RWPE2 (cell line): ENCODE measurements around the gene NPC1L1.
A peak's percentile ranks its signal among the peaks of the same experiment; 100 is the strongest.

Source experiments
- ATAC-seq: fragments of 200-7000 bp; cut with Tn5 transposase; 3 replicates; pipeline ENCODE4 v1.9.1; 2021; ENCODE audit warnings: low read depth
- DNase-seq: peaks from one replicate; pipeline ENCODE4 v3.0.0-alpha.2; 2020; ENCODE audit warnings: low spot score
- H3K27ac ChIP-seq: fragments of 450-650 bp; 2 replicates; pipeline ENCODE4 v1.5.1; 2017; ENCODE audit warnings: mild to moderate bottlenecking; ENCODE audit not compliant: poor library complexity, severe bottlenecking
- H3K27me3 ChIP-seq: fragments of 250-450 bp; sonication (Bioruptor Pico); 2 replicates; pipeline ENCODE4 v1.5.1; 2021; ENCODE audit warnings: mild to moderate bottlenecking, moderate library complexity; ENCODE audit not compliant: insufficient read depth, poor library complexity, severe bottlenecking
- H3K36me3 ChIP-seq: fragments of 250-450 bp; sonication (Bioruptor Pico); 2 replicates; pipeline ENCODE4 v1.5.1; 2020; ENCODE audit warnings: low read depth, mild to moderate bottlenecking, moderate library complexity
- H3K4me1 ChIP-seq: fragments of 250-450 bp; sonication (Bioruptor Pico); 2 replicates; pipeline ENCODE4 v1.5.1; 2021; ENCODE audit warnings: mild to moderate bottlenecking, moderate library complexity; ENCODE audit not compliant: insufficient read depth, poor library complexity, severe bottlenecking
- H3K4me3 ChIP-seq: fragments of 250-450 bp; sonication (Bioruptor Pico); 2 replicates; pipeline ENCODE4 v1.5.1; 2021; ENCODE audit warnings: mild to moderate bottlenecking, moderate library complexity; ENCODE audit not compliant: severe bottlenecking
- H3K9me3 ChIP-seq: fragments of 250-450 bp; sonication (Bioruptor Pico); 2 replicates; pipeline ENCODE4 v1.5.1; 2021; ENCODE audit warnings: mild to moderate bottlenecking, moderate library complexity; ENCODE audit not compliant: severe bottlenecking
- CTCF ChIP-seq: fragments of 450-650 bp; IDR thresholded peaks from one replicate; pipeline ENCODE4 v1.5.1; 2017; ENCODE audit warnings: mild to moderate bottlenecking, moderate library complexity; ENCODE audit not compliant: poor library complexity, severe bottlenecking

NPC1L1 gene

GRCh38 chr7:44465490-44465889, 75.6 kb downstream of the NPC1L1 start:
- Histone ChIP-seq H3K4me3 (no peak overlapping the region), H3K27me3 (no peaks in the 10 kb centered on the region), H3K4me1 (peaks cover 14% of the 10 kb centered on the region), H3K36me3 (peaks cover 57% of the 10 kb centered on the region), H3K9me3 (no peaks in the 10 kb centered on the region), H3K27ac (no peak overlapping the region)
- no peak for DNase-seq
- ATAC-seq: no peak
- no peak for TF ChIP-seq CTCF

DNA sequence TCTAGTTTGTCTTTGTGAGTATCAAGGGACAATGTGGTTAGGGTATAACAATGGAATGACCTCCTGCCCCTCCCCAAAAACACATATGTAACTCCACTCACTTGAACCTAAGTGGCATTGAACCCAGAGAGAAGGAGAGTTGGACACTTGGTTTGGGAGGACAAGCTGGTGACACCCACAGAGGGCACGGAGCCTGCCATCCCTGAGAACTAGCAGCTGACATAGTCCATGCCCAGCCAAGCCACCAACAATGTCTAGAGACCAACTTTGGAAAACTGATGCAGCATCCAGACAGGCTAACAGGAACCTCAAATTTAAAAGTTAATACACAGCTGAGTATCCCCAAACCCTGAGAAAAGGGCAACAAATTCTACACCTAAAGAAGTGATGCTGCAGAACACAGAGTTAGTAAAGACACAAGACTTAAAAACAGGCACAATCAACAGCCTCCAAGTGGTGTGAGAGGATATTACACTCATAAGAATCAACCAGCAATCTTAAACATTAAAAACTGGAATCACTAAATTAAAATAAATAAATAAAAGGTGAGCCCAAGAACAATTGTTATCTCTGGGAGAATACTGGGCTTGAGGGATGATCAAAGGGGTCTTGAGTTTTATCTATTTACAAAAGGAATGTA, 77.8 kb downstream of the NPC1L1 start:
- no peaks in the 10 kb centered on the region for H3K27me3 ChIP-seq
- no peak for DNase-seq
- H3K27ac ChIP-seq: no peak overlapping the region
- peaks cover 14% of the 10 kb centered on the region for H3K4me1 ChIP-seq
- no peak; the same call in 2 of the 3 replicates for ATAC-seq
- peaks cover 57% of the 10 kb centered on the region for H3K36me3 ChIP-seq
- peak; percentile 29 for TF ChIP-seq CTCF
- no peaks in the 10 kb centered on the region for H3K9me3 ChIP-seq
- no peak overlapping the region for H3K4me3 ChIP-seq
